ENCODE results near the gene SLC7A4.
A peak's percentile ranks its signal among the peaks of the same experiment; 100 is the strongest.
"Not testable (repeated sequence)": the region's sequence is repeated elsewhere in the genome, so short reads cannot be mapped to it uniquely, and the experiment has no call there.

The SLC7A4 gene

GRCh38 chr22:21064917-21065864 lies 32.8 kb upstream of the SLC7A4 start:
- no peak for DNase-seq

GRCh38 chr22:21064425-21064824 lies 32.1 kb upstream of the SLC7A4 start:
- DNase-seq, result not testable (repeated sequence)

GRCh38 chr22:21061660-21062321 lies 29.4 kb upstream of the SLC7A4 start:
- DNase-seq, result not testable (repeated sequence)

GRCh38 chr22:21060363-21060762 lies 28.0 kb upstream of the SLC7A4 start:
- DNase-seq, result not testable (repeated sequence)

GRCh38 chr22:21055880-21056319 lies 23.5 kb upstream of the SLC7A4 start:
- no peak for DNase-seq

- DNase-seq, result no peak
Measured at GRCh38 chr22:21055564-21055834, 23.1 kb upstream of the SLC7A4 start.

GRCh38 chr22:21054714-21055563 lies 22.6 kb upstream of the SLC7A4 start:
- DNase-seq, result no peak

- no peak for DNase-seq
Measured at GRCh38 chr22:21054046-21054713, 21.8 kb upstream of the SLC7A4 start.

GRCh38 chr22:21052715-21053459 lies 20.5 kb upstream of the SLC7A4 start:
- DNase-seq, result no peak

GRCh38 chr22:21051831-21052400 lies 19.6 kb upstream of the SLC7A4 start:
- no peak for DNase-seq

- no peak for DNase-seq
Measured at GRCh38 chr22:21051145-21051830, 18.9 kb upstream of the SLC7A4 start.

GRCh38 chr22:21048965-21049364 lies 16.6 kb upstream of the SLC7A4 start:
- DNase-seq, result not testable (repeated sequence)

GRCh38 chr22:21048448-21048847 lies 16.1 kb upstream of the SLC7A4 start:
- not testable (repeated sequence) for DNase-seq

- DNase-seq, result no peak
Measured at GRCh38 chr22:21047730-21048129, 15.4 kb upstream of the SLC7A4 start.

GRCh38 chr22:21047035-21047661 lies 14.8 kb upstream of the SLC7A4 start:
- DNase-seq, result no peak

GRCh38 chr22:21045585-21046294 lies 13.4 kb upstream of the SLC7A4 start, which contains the start of gene LRRC74B:
LRRC74B (plus strand) TSS chr22:21045946; CDS start chr22:21045987, 41 bp downstream.
- peak; percentile 93 for DNase-seq

GRCh38 chr22:21044931-21045584 lies 12.7 kb upstream of the SLC7A4 start:
- DNase-seq, result peak; percentile 68

GRCh38 chr22:21043860-21044535 lies 11.6 kb upstream of the SLC7A4 start:
- no peak for DNase-seq
